ENCODE measurements around the gene CLDN11. TPM values are rescaled to one million over a fixed set of nuclear protein-coding genes. Genes with fewer than 3 reads are reported as not detected.
A peak's percentile ranks its signal among the peaks of the same experiment; 100 is the strongest.

The CLDN11 gene
- total RNA-seq (2022) (not detected in 2 replicates), Bru-seq, nascent RNA (percentile 23 among the genes with signal in this experiment), BruChase-seq, experiment 1, labeled RNA remaining after a 6-hour chase (percentile 25 among the genes with signal in this experiment), BruChase-seq, experiment 2, labeled RNA remaining after a 2-hour chase (percentile 47 among the genes with signal in this experiment)
- long read RNA-seq: 0 reads

DNA sequence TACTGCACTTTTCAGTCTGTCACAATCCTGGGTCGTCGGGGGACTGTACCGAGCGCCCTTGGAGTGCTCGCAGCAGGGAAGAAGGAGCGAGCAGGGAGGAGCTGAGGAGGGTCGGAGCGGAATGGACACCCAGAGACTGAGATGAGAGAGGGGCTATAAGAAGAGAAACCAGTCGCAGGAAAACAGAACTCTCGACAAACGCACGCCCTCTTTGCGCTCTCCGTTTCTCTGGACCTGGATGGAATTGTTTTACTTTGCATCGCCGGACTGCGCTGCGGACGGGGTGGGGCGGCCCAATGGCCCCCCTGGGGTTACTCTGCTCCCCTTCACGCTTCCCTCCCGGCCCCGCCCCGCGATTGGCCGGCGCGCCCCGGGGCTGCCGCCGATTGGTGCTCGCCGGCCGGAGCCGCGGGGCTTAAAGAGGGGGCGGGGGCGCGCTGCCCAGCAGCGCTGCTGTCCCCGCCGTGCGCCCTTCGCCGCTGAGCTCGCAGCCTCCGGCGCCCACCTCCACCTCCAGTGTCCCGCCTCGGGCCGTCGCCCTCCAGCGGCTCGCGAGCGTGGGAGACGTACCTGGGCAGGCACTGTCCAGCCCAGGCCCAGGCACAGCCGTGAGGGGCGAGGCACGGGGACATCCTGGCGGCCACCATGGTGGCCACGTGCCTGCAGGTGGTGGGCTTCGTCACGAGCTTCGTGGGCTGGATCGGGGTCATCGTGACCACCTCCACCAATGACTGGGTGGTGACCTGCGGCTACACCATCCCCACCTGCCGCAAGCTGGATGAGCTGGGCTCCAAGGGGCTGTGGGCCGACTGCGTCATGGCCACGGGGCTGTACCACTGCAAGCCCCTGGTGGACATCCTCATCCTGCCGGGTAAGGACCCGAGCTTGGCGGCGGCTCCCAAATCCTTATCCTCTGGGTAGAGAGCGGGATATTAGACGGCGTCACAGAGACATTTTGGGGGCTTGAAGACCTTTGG is at the start of gene CLDN11:
TSS of gene CLDN11 (plus strand) at position 447 of the 977 bp plus-strand sequence. CDS start at position 646, 199 bp downstream.
- Mint-ChIP-seq H3K27me3 (ENCODE audit: insufficient read depth, unreplicated experiment) (no peaks in the 10 kb centered on the region), H3K9me3 (ENCODE audit: unreplicated experiment) (no peaks in the 10 kb centered on the region), H3K27ac (ENCODE audit: low read depth, unreplicated experiment) (no peak within 1 kb of the TSS), H3K36me3 (ENCODE audit: insufficient read depth, unreplicated experiment) (no peaks in the 10 kb centered on the region), H3K4me3 (ENCODE audit: unreplicated experiment) (no peak within 1 kb of the TSS), H3K4me1 (ENCODE audit: insufficient read depth, unreplicated experiment) (peaks cover 9% of the 10 kb centered on the region)
- ChIA-PET POLR2A (interaction anchor here (0.6 kb wide), 1 partner anchor 280 kb away, joined by 3 read pairs; no protein-coding TSS in a partner anchor), CTCF (interaction anchor here (2.0 to 15.5 kb wide), 3 partner anchors 78 to 430 kb away, joined by 7 to 435 read pairs (median 85); no protein-coding TSS in a partner anchor)
- TF ChIP-seq, protein P1, sequence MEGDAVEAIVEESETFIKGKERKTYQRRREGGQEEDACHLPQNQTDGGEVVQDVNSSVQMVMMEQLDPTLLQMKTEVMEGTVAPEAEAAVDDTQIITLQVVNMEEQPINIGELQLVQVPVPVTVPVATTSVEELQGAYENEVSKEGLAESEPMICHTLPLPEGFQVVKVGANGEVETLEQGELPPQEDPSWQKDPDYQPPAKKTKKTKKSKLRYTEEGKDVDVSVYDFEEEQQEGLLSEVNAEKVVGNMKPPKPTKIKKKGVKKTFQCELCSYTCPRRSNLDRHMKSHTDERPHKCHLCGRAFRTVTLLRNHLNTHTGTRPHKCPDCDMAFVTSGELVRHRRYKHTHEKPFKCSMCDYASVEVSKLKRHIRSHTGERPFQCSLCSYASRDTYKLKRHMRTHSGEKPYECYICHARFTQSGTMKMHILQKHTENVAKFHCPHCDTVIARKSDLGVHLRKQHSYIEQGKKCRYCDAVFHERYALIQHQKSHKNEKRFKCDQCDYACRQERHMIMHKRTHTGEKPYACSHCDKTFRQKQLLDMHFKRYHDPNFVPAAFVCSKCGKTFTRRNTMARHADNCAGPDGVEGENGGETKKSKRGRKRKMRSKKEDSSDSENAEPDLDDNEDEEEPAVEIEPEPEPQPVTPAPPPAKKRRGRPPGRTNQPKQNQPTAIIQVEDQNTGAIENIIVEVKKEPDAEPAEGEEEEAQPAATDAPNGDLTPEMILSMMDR (IDR thresholded peaks at IDR 0.05; ENCODE audit: unreplicated experiment): no peak
- no peak for DNase-seq (ENCODE audit: unreplicated experiment)
- intact Hi-C loops (cut with micrococcal nuclease): no loop called here
- BruUV-seq (replicated peaks): no TSS peak

DNA sequence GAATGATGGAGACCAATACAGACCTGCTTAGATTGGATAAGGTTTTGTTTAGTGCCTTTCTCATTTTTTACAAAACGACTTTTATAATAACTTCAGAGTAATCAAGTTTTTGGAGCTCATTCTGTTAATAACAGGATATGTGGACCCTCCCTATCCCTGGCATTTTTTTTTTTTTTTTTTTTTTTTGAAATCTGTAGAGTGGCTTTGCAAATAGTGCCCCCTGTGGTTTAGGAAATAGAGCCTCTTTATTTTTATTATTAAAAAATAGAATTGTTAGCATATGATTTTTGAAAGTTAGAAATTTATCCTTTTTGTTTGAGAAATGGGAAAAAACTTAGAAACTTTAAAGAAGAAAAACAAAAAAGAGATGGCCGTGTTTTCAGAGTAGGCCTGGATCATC is 49.7 kb upstream of the CLDN11 start:
- DNase-seq (ENCODE audit: unreplicated experiment): peak; percentile 10
- Mint-ChIP-seq H3K27ac (ENCODE audit: low read depth, unreplicated experiment) (no peak overlapping the region), H3K36me3 (ENCODE audit: insufficient read depth, unreplicated experiment) (no peaks in the 10 kb centered on the region)

DNA sequence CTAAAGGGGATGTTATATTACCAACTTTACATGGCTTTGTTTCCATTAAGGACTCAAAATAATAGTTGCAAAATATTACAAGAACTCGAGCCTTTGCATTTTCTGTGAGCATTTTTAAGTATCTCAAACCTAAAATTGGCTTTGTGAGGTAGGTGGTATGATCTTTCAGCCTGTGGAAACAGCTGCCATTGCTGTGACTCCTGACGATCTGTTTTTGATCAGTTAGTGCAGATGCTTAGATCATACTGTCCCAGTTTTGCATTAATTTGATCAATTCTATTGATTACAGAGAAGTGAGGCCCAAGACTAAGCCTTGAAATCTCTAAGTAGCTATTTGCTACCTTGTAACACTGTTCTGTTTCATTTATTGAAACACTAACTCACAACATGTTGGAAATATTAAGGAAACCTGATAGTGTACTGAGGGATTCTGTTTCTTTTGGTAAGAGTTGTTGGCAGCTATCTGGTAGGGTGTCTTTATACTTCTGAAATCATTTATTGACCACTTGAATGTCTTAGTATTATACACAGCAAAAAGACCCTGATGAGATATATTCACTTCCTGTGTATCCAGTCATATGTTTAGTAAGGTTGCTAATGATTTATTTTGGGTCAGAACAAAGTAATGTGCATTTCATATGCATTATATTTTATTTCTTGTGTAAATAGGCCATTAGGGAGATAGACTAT is 46.3 kb upstream of the CLDN11 start:
- TF ChIP-seq, protein P1 (IDR thresholded peaks at IDR 0.05; ENCODE audit: unreplicated experiment): no peak
- H3K27ac Mint-ChIP-seq (ENCODE audit: low read depth, unreplicated experiment): peak overlapping the region; percentile 12
- POLR2A ChIA-PET: interaction anchor here (0.6 to 0.7 kb wide), 2 partner anchors 255 to 472 kb away, joined by 3 to 4 read pairs; no protein-coding TSS in a partner anchor
- BruUV-seq (replicated peaks): no TSS peak
- no peaks in the 10 kb centered on the region for H3K4me1 Mint-ChIP-seq (ENCODE audit: insufficient read depth, unreplicated experiment)
- H3K36me3 Mint-ChIP-seq (ENCODE audit: insufficient read depth, unreplicated experiment): peaks cover 9% of the 10 kb centered on the region
- intact Hi-C loops (cut with micrococcal nuclease): no loop called here
- H3K4me3 Mint-ChIP-seq (ENCODE audit: unreplicated experiment): no peak overlapping the region
- CTCF ChIA-PET: interaction anchor here (0.5 to 0.8 kb wide), 2 partner anchors 16 to 816 kb away, joined by 3 read pairs; no protein-coding TSS in a partner anchor
- H3K9me3 Mint-ChIP-seq (ENCODE audit: unreplicated experiment): no peaks in the 10 kb centered on the region
- no peaks in the 10 kb centered on the region for H3K27me3 Mint-ChIP-seq (ENCODE audit: insufficient read depth, unreplicated experiment)
- no peak for DNase-seq (ENCODE audit: unreplicated experiment)

More for the DNA sequence above, 49.7 kb upstream of the CLDN11 start:
- intact Hi-C loops (cut with micrococcal nuclease): loop anchor here (1.0 kb wide), 1 partner anchor 59 kb away; no protein-coding TSS in a partner anchor
- no peaks in the 10 kb centered on the region for H3K4me1 Mint-ChIP-seq (ENCODE audit: insufficient read depth, unreplicated experiment)
- no peaks in the 10 kb centered on the region for H3K27me3 Mint-ChIP-seq (ENCODE audit: insufficient read depth, unreplicated experiment)
- ChIA-PET CTCF (interaction anchor here (0.6 to 1.4 kb wide), 9 partner anchors 11 to 443 kb away, joined by 3 to 8 read pairs (median 5); no protein-coding TSS in a partner anchor), POLR2A (interaction anchor here (1.8 kb wide), 1 partner anchor 10 kb away, joined by 5 read pairs; no protein-coding TSS in a partner anchor)
- H3K4me3 Mint-ChIP-seq (ENCODE audit: unreplicated experiment): no peak overlapping the region
- no TSS peak for BruUV-seq (replicated peaks)
- no peaks in the 10 kb centered on the region for H3K9me3 Mint-ChIP-seq (ENCODE audit: unreplicated experiment)
- TF ChIP-seq, protein P1 (IDR thresholded peaks at IDR 0.05; ENCODE audit: unreplicated experiment): peak; percentile 33

All from MCF 10A (cell line).